RKO (cell line): Measurements from ENCODE around the gene PRDM4.
"Not testable (repeated sequence)": the region's sequence is repeated elsewhere in the genome, so short reads cannot be mapped to it uniquely, and the experiment has no call there.

Experiments
- DNase-seq: peaks from one replicate; pipeline ENCODE4 v3.0.0-alpha.2; 2016; ENCODE audit warnings: low spot score

PRDM4 gene

DNA sequence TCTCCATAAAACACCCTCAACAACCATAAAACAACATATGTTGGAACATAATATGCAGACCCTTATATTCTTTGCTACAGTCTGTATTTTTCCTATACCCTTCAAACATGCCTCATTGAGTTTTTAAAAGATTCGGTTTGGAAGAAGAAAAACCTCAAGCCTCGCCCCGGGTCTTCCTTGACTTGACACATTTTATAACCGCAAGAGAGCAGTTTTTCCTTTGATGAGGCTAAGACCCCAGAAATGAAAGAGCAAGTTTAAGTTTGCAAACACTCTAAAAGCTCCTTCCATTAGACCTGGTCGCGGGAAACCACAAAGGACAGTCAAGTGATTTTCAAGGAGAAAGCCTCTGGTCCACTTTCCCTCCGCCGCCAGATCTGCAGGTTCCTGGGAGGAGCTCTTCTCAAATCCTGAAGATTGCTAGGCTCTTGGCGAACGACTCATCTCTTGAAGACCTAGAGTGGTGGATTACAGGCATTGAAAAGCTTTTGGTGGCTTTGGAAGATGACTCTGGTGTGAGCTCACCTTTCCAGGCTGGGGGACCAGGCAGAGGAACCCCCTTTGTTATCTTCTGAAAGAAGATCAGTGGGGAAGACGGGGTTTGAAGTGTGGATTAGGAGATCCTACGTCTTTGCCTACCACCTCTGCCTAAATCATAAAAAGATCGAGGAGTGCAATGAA, 13.6 kb upstream of the PRDM4 start, which contains the start of gene ASCL4:
ASCL4 (plus strand) TSS at position 356 of the 681 bp plus-strand sequence. CDS start 515 bp downstream, outside the sequence.
- DNase-seq = no peak

DNA sequence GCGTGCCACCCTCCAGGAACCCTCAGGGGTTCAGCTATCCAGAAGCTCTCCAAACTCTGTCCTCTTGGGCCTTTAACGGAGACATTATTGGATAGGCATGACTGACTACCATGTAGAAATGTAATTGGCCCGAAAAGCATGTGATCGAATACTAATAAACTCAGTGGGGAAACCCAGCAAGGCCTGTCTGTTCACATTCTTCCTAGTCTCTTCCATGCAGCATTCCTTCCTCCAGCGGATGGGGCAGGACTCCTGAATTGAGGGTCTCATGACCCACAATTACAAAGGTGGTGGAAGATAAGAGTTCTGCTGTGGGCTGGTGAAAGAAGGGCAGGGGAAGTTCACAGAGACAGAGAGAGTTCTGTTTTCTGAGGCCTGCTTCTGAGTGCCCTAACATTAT, 6.5 kb upstream of the PRDM4 start:
- no peak for DNase-seq

DNA sequence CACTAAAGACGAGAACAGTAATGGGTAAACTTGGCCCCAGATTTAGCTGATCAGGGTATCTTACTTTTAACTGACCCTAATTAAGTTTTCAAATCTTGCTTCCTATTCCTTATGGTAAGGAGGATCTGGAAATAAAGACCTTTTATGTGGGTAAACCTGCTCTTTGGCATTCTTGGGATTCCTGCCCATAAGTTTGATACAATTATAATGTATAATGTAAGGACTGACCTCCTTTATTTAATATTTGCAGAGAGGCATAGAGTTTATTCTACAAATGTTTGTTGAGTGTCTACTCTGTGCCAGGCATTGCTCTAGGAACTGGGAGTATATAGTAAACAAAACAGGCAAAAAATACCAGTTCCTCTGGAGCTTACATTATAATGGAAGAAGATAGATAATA, 4.4 kb upstream of the PRDM4 start:
- no peak for DNase-seq

DNA sequence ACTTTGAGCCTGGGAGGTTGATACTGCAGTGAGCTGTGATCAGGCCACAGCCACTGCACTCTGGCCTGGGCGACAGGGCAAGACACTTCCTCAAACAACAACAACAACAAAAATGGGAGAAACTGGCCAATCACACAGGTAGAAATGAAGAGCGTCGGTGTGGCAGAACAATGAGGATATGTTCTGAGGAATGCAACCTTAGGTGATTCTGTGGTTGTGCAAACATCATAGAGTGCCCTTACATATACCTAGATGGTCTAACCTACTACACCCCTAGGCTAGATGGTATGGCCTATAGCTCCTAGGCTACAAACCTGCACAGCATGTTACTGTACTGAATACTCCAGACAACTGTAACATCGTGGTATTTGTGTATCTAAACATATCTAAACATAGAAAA, 3.7 kb upstream of the PRDM4 start:
- DNase-seq = no peak

DNA sequence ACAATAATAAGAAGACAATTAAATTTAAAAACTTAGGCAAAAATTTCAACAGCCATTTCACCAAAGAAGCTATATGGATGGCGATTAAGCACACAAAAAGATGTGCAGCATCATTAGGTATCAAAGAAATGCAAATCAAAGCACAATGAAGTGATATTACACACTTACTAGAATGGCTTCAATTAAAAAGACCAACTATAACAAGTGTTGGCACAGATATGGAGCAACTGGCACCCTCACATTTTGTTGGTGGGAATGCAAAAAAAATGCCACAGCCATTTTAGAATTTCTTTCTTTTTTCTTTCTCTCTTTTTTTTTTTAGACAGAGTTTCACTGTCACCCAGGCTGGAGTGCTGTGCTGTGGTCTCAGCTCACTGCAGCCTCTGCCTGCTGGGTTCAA, 1.9 kb upstream of the PRDM4 start:
- DNase-seq = no peak

DNA sequence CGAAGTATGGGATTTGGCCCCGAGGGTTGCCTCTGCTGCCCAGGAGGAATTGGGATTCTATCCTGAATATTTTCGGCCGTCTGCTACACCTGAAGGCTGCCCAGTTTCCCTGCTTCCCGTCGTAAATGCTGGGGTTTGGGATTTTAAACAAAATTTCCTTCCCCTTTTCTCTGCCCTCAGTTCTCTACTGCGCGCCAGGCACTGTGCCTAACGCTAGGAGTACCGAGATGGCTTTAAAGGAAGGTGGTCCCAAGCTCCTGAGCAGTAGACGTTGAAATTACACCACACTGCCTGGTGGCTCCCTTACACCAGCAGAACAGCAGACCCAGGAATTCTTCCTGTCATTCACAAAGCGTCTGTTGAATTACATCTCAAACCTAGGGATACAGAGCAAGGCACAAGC, 566 bp upstream of the PRDM4 start:
- DNase-seq = no peak

DNA sequence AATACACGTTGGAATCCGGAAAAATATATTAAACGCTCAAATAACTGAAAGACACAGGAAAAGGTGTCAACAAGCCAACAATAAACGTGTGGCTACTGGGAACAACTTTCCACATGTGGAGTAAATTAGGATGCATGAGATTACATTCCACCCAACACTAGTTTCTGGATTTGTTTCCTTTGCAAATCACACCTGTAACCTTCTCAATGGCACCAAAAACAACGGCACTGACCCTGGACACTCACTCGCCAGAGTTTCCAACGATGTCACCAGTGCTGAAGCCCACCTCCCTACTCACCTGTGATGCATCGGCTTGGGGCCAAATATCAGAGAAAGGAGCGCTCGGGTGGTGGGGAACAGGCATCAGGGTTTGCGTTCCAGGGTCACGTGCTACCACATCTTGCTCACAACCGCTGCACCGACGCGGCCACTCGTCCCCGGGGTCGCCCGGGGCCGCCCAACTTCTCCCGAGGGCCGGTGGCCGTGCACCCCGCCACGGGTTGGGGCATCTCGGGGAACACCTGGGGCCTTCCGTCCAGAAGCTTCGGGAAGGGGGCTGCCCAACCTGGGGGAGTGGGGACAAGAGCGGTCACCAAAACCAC, 629 bp downstream of the PRDM4 start:
- DNase-seq = peak; percentile 52

DNA sequence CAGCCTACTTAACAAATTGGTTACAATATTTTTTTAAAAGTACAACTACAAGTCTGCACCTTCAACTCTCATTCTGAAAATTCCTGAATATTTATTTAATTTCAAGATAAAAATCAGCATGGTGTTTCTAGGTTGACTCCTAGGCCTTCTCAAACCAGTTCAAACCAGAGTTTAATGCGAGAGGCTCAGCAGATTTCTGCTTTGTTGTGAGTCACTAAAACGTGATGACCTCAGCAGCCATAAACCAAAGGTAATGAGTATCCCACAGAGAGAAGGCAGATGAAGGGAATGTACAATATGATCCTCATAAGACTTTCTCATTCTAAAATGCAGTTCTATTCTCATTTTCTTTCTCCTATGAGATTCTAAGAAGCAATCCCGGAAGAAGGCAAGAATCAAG, 1.5 kb downstream of the PRDM4 start:
- DNase-seq = peak; percentile 97

DNA sequence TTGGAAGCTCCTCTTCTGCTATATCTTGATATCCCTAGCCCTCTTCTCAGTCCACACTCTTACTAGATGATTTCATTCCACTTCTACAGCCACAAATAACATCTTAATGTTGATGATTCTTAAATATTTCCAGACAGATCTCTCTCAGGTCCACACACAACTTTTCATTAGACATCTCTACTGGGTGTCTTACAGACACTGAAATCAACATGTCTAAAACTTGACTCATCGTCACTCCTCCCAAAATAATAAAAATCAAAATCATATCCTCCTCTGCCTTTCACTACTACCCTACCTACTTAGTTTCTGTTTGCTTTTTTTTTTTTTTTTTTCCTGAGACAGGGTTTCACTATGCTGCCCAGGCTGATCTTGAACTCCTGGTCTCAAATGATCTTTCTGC, 11.9 kb downstream of the PRDM4 start:
- peak; percentile 43 for DNase-seq

DNA sequence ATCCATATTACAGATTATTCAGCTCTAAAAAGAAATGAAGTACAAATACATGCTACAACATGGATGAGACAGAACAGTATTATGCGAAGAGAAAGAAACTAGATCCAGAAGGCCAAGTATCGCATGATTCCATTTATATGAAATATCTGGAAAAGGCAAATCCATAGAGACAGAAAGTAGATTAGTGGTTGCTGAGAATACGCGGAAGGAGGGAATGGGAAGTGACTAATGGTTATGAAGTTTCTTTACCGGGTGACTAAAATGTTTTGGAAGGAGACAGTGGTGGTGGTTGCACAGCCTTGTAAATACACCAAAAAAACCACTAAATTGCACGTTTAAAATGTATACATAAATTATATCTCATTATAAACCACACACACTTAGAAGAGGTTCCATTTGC, 12.5 kb downstream of the PRDM4 start:
- peak; percentile 82 for DNase-seq

DNA sequence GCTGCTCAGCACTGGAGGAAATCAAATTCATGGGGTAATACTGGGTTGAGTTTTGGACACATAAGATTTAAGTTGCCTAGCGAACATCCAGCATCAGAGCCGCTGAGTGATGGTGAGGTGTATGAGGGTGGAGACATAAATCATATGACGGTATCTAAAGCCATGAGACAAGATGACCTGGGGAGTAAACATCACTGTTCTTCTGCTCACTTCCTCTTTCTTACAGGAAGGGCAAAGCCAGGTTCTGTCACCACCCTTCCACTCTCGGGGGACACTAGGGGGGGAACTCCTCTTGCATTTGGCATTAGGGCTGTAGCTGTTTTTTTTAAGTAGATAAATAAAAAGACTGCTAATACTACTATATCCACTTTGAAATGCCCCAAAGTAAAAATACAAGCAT, 24.0 kb downstream of the PRDM4 start:
- DNase-seq = no peak

DNA sequence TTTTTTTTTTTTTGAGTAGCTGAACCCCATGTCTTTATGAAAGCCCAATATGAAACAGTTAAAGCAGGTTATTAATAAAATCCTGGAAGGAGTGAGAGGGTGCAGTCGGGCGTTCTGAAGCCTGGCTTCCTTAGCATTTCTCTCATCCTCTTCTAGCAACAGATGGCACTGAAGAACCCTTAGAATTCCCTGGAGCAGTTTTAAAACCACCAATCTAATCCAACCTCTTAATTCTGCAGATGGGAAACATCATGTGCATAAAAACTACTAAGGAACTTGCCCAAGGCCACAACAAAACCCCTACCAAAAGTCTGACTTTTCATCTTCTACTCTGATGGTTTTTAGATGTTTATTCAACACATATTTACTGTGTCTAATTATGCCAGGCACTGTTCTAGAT, 25.2 kb downstream of the PRDM4 start:
- no peak for DNase-seq

DNA sequence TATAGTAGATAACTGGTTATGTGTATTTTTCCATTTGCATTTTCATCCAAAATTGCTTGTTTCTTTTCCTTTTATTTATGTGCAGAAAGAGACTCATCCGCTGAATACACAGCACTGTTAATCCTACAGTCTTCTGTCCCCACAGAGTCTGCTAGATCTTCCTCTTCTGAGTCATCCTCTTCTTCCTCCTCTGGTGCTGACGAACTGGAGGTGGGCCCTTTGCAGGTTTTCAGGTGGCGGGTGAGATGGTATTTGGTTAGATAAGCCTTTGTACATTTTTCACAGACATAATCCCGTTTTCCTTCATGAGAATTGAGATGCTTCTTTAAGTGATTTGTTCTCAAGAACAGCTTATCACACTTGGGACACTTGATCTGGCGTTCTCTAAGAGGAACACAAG, 26.8 kb downstream of the PRDM4 start:
- DNase-seq = no peak

DNA sequence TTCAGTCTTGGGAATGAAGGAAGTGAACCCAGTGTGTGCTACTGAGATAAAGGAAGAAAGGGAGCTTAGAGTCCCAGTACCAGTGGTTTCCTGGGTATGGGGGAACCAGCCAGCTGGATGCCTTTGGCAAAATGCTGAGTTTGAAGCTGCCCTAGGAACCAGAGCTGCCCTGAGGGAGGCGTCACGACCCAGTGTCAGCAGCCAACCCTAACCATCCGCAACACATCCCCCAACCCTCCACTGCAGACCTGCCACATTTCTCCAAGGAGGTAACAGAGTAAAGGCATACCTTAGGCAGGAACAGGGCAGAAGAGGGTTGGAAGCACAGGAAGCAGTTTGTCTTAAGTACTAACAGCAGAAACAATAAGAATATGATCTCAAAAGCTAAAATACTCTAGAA, 28.6 kb downstream of the PRDM4 start:
- no peak for DNase-seq

DNA sequence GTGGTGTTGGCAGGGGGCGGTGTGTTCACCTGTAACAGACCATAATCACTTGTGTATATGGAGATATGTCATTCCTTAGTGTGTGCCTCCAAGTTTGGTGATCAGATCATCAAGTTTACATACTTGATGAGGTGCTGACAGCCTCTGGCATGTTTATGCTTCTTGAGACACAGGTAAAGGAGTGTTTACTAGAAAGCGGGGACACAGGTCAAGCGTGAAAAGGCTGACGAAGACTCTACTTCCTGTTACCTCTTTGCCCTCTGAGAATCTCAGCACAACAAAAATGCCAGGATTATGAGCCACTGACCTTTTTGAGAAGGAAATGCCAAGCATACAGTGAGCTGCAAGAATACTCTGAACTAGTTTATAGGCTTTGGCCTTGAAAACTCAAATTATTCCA, 29.6 kb downstream of the PRDM4 start:
- no peak for DNase-seq

DNA sequence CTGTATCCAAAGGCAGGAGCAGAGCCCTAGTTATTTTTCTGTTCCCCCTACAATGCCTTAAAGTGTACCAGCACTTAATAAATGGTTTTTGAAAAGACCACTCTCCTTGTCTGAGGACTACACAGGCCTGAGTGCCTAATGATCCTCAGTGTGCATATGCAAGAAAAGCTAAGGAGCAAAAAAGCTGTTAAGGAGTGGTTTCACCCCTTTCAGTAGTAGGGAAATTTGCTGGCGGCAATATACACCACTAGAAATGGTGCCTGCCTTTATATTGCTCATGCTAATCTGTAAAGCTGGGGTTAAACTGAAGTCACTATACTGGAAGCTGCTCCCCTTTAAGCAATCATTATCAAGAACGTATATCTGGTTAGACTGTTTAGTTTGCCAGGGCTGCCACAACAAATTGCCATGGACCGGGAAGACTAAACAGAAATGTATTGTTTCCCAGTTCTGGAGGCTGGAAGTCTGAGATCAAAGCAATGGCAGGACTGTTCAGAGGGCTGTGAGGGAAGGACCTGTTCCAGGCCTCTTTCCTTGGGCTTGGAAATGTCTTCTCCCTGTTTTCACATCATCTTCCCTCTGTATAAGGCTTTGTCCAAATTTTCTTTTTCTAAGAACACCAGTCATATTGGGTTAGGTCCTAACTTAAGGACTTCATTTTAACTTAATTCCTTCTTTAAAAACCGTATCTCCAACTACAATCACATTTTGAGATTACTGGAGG, 30.2 kb downstream of the PRDM4 start:
- DNase-seq = no peak

DNA sequence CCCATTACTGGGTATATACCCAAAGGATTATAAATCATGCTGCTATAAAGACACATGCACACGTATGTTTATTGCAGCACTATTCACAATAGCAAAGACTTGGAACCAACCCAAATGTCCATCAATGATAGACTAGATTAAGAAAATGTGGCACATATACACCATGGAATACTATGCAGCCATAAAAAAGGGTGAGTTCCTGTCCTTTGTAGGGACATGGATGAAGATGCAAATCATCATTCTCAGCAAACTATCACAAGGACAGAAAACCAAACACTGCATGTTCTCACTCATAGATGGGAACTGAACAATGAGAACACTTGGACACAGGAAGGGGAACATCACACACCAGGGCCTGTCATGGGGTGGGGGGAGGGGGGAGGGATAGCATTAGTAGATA, 33.2 kb downstream of the PRDM4 start:
- not testable (repeated sequence) for DNase-seq

DNA sequence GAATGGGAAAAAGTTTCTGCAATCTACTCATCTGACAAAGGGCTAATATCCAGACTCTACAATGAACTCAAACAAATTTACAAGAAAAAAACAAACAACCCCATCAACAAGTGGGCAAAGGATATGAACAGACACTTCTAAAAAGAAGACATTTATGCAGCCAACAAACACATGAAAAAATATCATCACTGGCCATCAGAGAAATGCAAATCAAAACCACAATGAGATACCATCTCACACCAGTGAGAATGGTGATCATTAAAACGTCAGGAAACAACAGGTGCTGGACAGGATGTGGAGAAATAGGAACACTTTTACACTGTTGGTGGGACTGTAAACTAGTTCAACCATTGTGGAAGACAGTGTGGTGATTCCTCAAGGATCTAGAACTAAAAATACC, 33.6 kb downstream of the PRDM4 start:
- DNase-seq = not testable (repeated sequence)

DNA sequence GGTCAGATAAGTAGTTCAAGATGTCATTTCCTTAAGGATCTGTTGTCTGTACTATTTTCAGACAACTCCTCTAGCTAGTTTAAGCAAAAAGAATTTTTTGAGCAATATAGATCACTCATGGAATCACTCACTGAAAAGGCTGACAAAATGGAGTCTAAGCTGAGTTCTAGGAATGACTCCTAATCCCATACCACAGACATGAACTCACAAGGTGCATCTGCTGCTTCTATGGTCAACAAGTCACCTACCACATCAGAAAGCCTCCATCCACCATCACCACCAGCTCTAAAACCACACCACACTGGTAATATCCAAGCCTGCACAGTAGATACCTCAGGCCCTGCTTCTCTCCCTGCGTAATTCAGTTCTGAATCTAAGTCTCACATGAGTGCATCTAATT, 42.3 kb downstream of the PRDM4 start:
- DNase-seq = no peak

DNA sequence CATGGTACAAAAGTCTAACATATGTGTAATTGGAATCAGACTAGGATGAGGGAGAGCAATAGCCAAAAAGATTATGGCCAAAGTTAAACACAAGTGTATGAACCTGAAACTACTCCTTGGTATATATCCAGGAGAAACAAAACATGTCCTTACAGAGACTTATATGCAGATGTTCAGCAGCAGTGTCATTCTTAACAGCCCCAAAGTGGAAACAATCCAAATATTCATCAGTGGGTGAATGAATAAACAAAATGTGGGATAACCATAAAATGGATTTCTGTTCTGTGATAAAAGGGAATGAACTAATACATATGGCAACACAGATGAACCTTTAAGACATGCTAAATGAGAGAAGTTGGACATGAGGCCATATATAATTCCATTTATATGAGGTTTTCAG, 45.2 kb downstream of the PRDM4 start:
- DNase-seq = no peak

DNA sequence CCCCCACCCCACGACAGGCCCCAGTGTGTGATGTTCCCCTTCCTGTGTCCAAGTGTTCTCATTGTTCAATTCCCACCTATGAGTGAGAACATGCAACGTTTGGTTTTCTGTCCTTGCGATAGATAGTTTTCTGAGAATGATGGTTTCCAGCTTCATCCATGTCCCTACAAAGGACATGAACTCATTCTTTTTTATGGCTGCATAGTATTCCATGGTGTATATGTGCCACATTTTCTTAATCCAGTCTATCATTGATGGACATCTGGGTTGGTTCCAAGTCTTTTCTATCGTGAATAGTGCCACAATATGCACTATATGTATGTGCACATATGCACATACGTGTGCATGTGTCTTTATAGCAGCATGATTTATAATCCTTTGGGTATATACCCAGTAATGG, 55.4 kb downstream of the PRDM4 start:
- not testable (repeated sequence) for DNase-seq

DNA sequence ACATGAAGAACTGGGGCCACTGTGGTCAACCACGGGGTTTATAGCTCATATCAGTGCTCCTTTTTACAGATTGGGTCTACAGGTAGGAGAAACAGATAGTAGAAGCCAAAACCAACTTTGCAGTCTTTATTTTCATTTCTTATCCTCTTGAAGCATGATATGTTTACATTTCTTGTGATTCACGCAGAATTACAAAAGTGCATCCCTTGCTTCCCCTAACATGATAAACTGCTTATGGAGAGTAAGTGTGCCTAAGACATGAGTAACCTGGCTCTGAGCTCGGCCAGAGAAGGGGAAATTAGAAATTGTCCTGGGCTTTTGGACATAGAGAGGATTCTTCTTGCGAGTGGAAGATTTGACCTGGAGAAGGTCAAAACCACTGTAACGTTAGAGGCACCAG, 56.9 kb downstream of the PRDM4 start:
- DNase-seq = no peak

DNA sequence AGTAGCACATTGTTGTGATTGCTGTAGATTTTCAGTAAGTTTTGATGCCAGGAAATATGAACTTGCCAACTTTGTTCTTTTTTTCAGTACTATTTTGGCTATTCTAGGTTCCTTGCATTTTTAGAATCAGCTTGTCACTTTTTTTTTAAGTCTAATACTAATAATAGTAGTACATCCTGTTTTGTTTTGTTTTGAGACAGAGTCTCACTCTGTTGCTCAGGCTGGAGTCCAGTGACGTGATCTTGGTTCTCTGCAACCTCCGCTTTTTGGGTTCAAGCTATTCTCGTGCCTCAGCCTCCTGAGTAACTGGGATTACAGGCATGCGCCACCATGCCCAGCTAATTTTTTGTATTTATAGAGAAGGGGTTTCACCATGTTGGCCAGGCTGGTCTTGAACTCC, 58.8 kb downstream of the PRDM4 start:
- DNase-seq = no peak
